H1 (cell line): Measurements from ENCODE around the gene ESR1. TPM values are rescaled to one million over a fixed set of nuclear protein-coding genes. Genes with fewer than 3 reads are reported as not detected.

Experiments
- CTCF ChIA-PET: fragments of 300-600 bp; sonication (Branson Sonifier 250); formaldehyde crosslinking; loops from one replicate; lab custom pipeline; 2021; ENCODE audit not compliant: partially characterized antibody; lab: Charles Lee
- POLR2A ChIA-PET: fragments of 300-600 bp; sonication (Branson Sonifier 250); formaldehyde crosslinking; loops from one replicate; lab custom pipeline; 2021; ENCODE audit warnings: inconsistent platforms; ENCODE audit not compliant: partially characterized antibody; lab: Charles Lee
- DNase-seq, 2 experiments: peaks; one replicate each; pipeline versions ENCODE4 v3.0.0 to v3.0.0-alpha.2; 2010 to 2022; ENCODE audit warnings: low spot score in 2 of 2, low read depth in 1 of 2, mixed read lengths in 1 of 2
- FAIRE-seq: peaks from 2 replicates; lab custom pipeline; 2011; peaks lifted over from hg19 to GRCh38; lab: Jason Lieb, UNC
- H2AFZ ChIP-seq: 2 replicates; pipeline ENCODE4 v1.8.1; 2012; ENCODE audit warnings: low read length, inconsistent platforms
- H2AK5ac ChIP-seq: 2 replicates; pipeline ENCODE4 v1.6.1; 2013; ENCODE audit warnings: low read depth, low read length
- H2BK120ac ChIP-seq: replicated peaks from 2 replicates; pipeline ENCODE3; 2013; ENCODE audit warnings: low read depth, low read length, inconsistent platforms
- H2BK12ac ChIP-seq: 2 replicates; pipeline ENCODE4 v1.6.1; 2013; ENCODE audit warnings: low read depth, low read length
- H2BK15ac ChIP-seq: 2 replicates; pipeline ENCODE4 v1.6.1; 2013; ENCODE audit warnings: low read length
- H2BK20ac ChIP-seq: 2 replicates; pipeline ENCODE4 v1.6.1; 2013; ENCODE audit warnings: low read length
- H2BK5ac ChIP-seq: 2 replicates; pipeline ENCODE4 v1.6.1; 2013; ENCODE audit warnings: low read depth, low read length
- H3K14ac ChIP-seq: 2 replicates; pipeline ENCODE4 v1.6.1; 2013; ENCODE audit warnings: inconsistent platforms; ENCODE audit not compliant: insufficient read length
- H3K18ac ChIP-seq: 2 replicates; pipeline ENCODE4 v1.6.1; 2013; ENCODE audit warnings: low read length; ENCODE audit errors: extremely low read depth
- H3K23ac ChIP-seq: 2 replicates; pipeline ENCODE4 v1.6.1; 2013; ENCODE audit warnings: inconsistent platforms; ENCODE audit not compliant: insufficient read length
- H3K23me2 ChIP-seq: 2 replicates; pipeline ENCODE4 v1.6.1; 2013; ENCODE audit warnings: low read depth, low read length
- H3K27ac ChIP-seq: 2 replicates; pipeline ENCODE4 v1.6.1; 2011; ENCODE audit warnings: low read depth, low read length, inconsistent platforms
- H3K27me3 ChIP-seq, 4 experiments: replicated peaks in 1 of 4; 1 replicate in 1 of 4; 2 replicates in 3 of 4; pipeline versions ENCODE4 v1.6.1 to v1.8.1; 2011 to 2013; ENCODE audit warnings: low read length in 3 of 4, mild to moderate bottlenecking in 3 of 4, inconsistent platforms in 2 of 4, mixed read lengths in 2 of 4, moderate library complexity in 1 of 4; ENCODE audit not compliant: control insufficient read depth in 3 of 4, insufficient read depth in 3 of 4; ENCODE audit errors: extremely low read depth in 1 of 4
- H3K36me3 ChIP-seq, 4 experiments: 2 replicates each; pipeline versions ENCODE4 v1.6.1 to v1.8.1; 2011 to 2013; ENCODE audit warnings: mild to moderate bottlenecking in 4 of 4, low read length in 3 of 4, moderate library complexity in 2 of 4, control low read depth in 1 of 4, inconsistent platforms in 1 of 4; ENCODE audit not compliant: insufficient read depth in 4 of 4, control insufficient read depth in 2 of 4
- H3K4ac ChIP-seq: replicated peaks from 2 replicates; pipeline ENCODE3; 2013; ENCODE audit warnings: low read length, low read depth, mixed read lengths, inconsistent platforms; ENCODE audit not compliant: insufficient read length
- H3K4me1 ChIP-seq, 4 experiments: replicated peaks in 1 of 4; 1 replicate in 1 of 4; 2 replicates in 3 of 4; pipeline versions ENCODE4 v1.6.1 to v1.8.1; 2011 to 2013; ENCODE audit warnings: low read length in 3 of 4, inconsistent platforms in 2 of 4, mixed read lengths in 1 of 4; ENCODE audit not compliant: insufficient read depth in 4 of 4, control insufficient read depth in 3 of 4
- H3K4me2 ChIP-seq, 2 experiments: 2 replicates each; pipeline versions ENCODE4 v1.6.1 to v1.8.1; 2011 to 2013; ENCODE audit warnings: low read depth in 2 of 2, low read length in 2 of 2, control low read depth in 1 of 2, inconsistent platforms in 1 of 2, mild to moderate bottlenecking in 1 of 2; ENCODE audit not compliant: insufficient read depth in 1 of 2
- H3K4me3 ChIP-seq, 4 experiments: fragments of 200-600, 300-600 bp in 1 of 4; sonication (generic), shearing (Covaris generic), sonication (Bioruptor Twin) in 1 of 4; 2 replicates each; pipeline versions ENCODE4 v1.5.1 to v1.8.1; 2011 to 2016; ENCODE audit warnings: low read length in 4 of 4, low read depth in 3 of 4, control low read depth in 2 of 4, inconsistent platforms in 2 of 4, mild to moderate bottlenecking in 2 of 4, mixed read lengths in 1 of 4, moderate library complexity in 1 of 4; ENCODE audit not compliant: insufficient read depth in 2 of 4; ENCODE audit errors: extremely low read depth in 1 of 4
- H3K56ac ChIP-seq: replicated peaks from 2 replicates; pipeline ENCODE3; 2013; ENCODE audit warnings: low read depth, mild to moderate bottlenecking, mixed read lengths, low read length, inconsistent platforms; ENCODE audit not compliant: insufficient read length
- H3K79me1 ChIP-seq: 2 replicates; pipeline ENCODE4 v1.6.1; 2013; ENCODE audit warnings: low read depth, low read length, control low read depth
- H3K79me2 ChIP-seq, 2 experiments: 2 replicates each; pipeline versions ENCODE4 v1.6.1 to v1.8.1; 2012 to 2013; ENCODE audit warnings: low read length in 2 of 2, mild to moderate bottlenecking in 2 of 2, inconsistent platforms in 1 of 2; ENCODE audit not compliant: insufficient read depth in 2 of 2, control insufficient read depth in 1 of 2
- H3K9ac ChIP-seq, 4 experiments: replicated peaks in 1 of 4; 1 replicate in 1 of 4; 2 replicates in 3 of 4; pipeline versions ENCODE4 v1.6.1 to v1.8.1; 2011 to 2013; ENCODE audit warnings: low read depth in 3 of 4, low read length in 3 of 4, control low read depth in 2 of 4, mild to moderate bottlenecking in 2 of 4, moderate library complexity in 2 of 4, inconsistent platforms in 1 of 4; ENCODE audit errors: extremely low read depth in 1 of 4
- H3K9me3 ChIP-seq, 2 experiments: 2 replicates each; pipeline versions ENCODE4 v1.6.1 to v1.8.1; 2012 to 2013; ENCODE audit warnings: mild to moderate bottlenecking in 2 of 2, moderate library complexity in 2 of 2, control low read depth in 1 of 2, inconsistent platforms in 1 of 2, low read depth in 1 of 2, low read length in 1 of 2, mixed read lengths in 1 of 2; ENCODE audit not compliant: insufficient read depth in 2 of 2
- H4K20me1 ChIP-seq, 2 experiments: replicated peaks in 1 of 2; 2 replicates each; pipeline versions ENCODE3 to v1.8.1; 2011 to 2013; ENCODE audit warnings: inconsistent platforms in 2 of 2, low read length in 2 of 2, mild to moderate bottlenecking in 1 of 2; ENCODE audit not compliant: insufficient read depth in 2 of 2, control insufficient read depth in 1 of 2
- H4K5ac ChIP-seq: 2 replicates; pipeline ENCODE4 v1.6.1; 2013; ENCODE audit warnings: low read length, low read depth, mixed read lengths, inconsistent platforms; ENCODE audit not compliant: insufficient read length
- H4K8ac ChIP-seq: 2 replicates; pipeline ENCODE4 v1.8.0; 2013; ENCODE audit warnings: mild to moderate bottlenecking, moderate library complexity, low read length, inconsistent platforms; ENCODE audit not compliant: insufficient read depth; ENCODE audit errors: extremely low read depth
- H4K91ac ChIP-seq: replicated peaks from 2 replicates; pipeline ENCODE3; 2013; ENCODE audit warnings: low read length, mixed read lengths, inconsistent platforms; ENCODE audit not compliant: insufficient read length
- CEBPB ChIP-seq: IDR thresholded peaks from 2 replicates; pipeline ENCODE4 v1.6.1; 2012; ENCODE audit warnings: low read depth, low read length
- CTBP2 ChIP-seq: IDR thresholded peaks from 2 replicates; pipeline ENCODE4 v1.7.0; 2011; ENCODE audit warnings: borderline replicate concordance, mild to moderate bottlenecking, moderate library complexity, mixed read lengths, low read length; ENCODE audit not compliant: insufficient read depth, insufficient read length
- WGBS, 2 experiments: shearing (Covaris generic) in 1 of 2; methylation state at CpG; one replicate each; pipeline versions ENCODE4 v1.1.6 to v1.1.7; 2013 to 2015; ENCODE audit warnings: low lambda C conversion rate in 2 of 2, mixed read lengths in 2 of 2, inconsistent platforms in 1 of 2, low coverage in 1 of 2, missing lambda C conversion rate in 1 of 2; ENCODE audit not compliant: insufficient replicate concordance in 2 of 2, insufficient coverage in 1 of 2, insufficient read length in 1 of 2; ENCODE audit errors: extremely low coverage in 1 of 2, missing lambda C conversion rate in 1 of 2; 5-methylcytosine and 5-hydroxymethylcytosine counted together
- polyA plus RNA-seq, 7 experiments: library from polyadenylated mRNA; depleted of rRNA in 3 of 7; stranded (reverse) in 5 of 7; unstranded in 2 of 7; fragments of >200 nt in 5 of 7; fragments of 200-250 nt in 2 of 7; gene quantifications; 1 replicate in 5 of 7; 2 replicates in 1 of 7; 4 replicates in 1 of 7; pipeline versions ENCODE4 v1.2.1 to v1.2.3, GENCODE V29; 2011 to 2013; ENCODE audit warnings: missing spikeins in 2 of 7, mixed read lengths in 2 of 7
- total RNA-seq: library from RNA; stranded (reverse); fragmentation: NEBNext Ultra II Directional; extraction: Animal tissue kit (Norgen Biotek cat#: 25700); gene quantifications from 2 replicates; pipeline ENCODE4 v1.2.1, GENCODE V29; 2021

ESR1 gene
- total and polyA plus RNA-seq, 2 of the 8 experiments (the other 6 are each of a cell fraction or from before 2014, with no cell fraction given): 0.03 to 0.17 TPM

DNA sequence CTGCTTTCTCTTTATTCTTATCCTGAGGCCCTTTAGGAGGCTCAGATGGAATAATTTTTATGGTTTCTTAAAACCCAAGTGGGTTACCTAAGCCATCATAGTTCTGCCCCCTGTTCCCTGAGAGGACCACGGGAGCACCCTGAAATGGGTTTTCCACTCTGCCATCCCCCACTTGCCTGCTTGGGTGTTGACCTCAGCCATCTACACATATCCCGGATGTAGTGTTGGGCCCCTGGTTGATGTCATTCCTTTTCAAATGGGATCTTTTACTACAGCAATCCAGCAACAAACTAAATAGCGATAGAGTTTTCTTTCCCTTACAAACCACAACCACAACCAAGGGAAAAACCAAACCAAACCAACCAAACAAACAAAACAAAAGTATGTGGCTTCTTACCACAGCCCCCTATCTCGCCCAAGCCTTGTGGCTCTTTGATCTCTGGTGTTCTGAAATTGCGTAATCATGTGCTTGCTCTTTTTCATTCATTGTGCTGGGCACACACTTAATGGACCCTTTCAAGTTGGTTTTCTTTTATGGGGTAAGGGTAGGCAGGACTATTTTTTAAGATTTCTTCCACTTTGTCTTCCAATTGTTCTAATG lies 154.9 kb downstream of the ESR1 start:
- H4K5ac ChIP-seq: no peak overlapping the region
- no peak overlapping the region for H2BK5ac ChIP-seq
- H3K56ac ChIP-seq: no peak overlapping the region
- no peak overlapping the region for H2BK12ac ChIP-seq
- no peaks in the 10 kb centered on the region for H3K79me1 ChIP-seq
- H3K4me3 ChIP-seq: no peak overlapping the region
- no peaks in the 10 kb centered on the region for H3K36me3 ChIP-seq
- H3K9ac ChIP-seq: no peak overlapping the region
- no peak overlapping the region for H3K27ac ChIP-seq
- no peaks in the 10 kb centered on the region for H4K20me1 ChIP-seq
- H3K23ac ChIP-seq: no peak overlapping the region
- no peaks in the 10 kb centered on the region for H3K9me3 ChIP-seq
- no peak overlapping the region for H3K4me2 ChIP-seq
- 91% methylated on average over 5 of the region's 5 CpGs; no CpG with 5 or more reads in 1 of the 2 experiments for WGBS, 2 experiments
- H2BK120ac ChIP-seq: no peak overlapping the region
- no peak overlapping the region for H3K18ac ChIP-seq
- H2AFZ ChIP-seq: no peak overlapping the region
- no peaks in the 10 kb centered on the region for H3K27me3 ChIP-seq
- DNase-seq (no peak), FAIRE-seq (no peak)
- no peak overlapping the region for H4K8ac ChIP-seq
- H3K14ac ChIP-seq: no peak overlapping the region
- no peak overlapping the region for H2AK5ac ChIP-seq
- TF ChIP-seq CEBPB: peak; percentile 94
- no peak for TF ChIP-seq CTBP2
- no peak overlapping the region for H3K4ac ChIP-seq
- no peaks in the 10 kb centered on the region for H3K4me1 ChIP-seq
- H4K91ac ChIP-seq: no peak overlapping the region
- H3K23me2 ChIP-seq: peaks cover 4% of the 10 kb centered on the region; the same call in 1 of the 2 replicates
- no peak overlapping the region for H2BK15ac ChIP-seq
- no peaks in the 10 kb centered on the region for H3K79me2 ChIP-seq
- POLR2A ChIA-PET: no interaction called here
- CTCF ChIA-PET: no interaction called here
- no peak overlapping the region for H2BK20ac ChIP-seq
